ENCODE measurements around the gene KCNQ1. TPM values are rescaled to one million over a fixed set of nuclear protein-coding genes. Genes with fewer than 3 reads are reported as not detected.

The KCNQ1 gene
- polyA plus RNA-seq, 4 donors, result 18.4 to 54.4 (median 21.3) TPM

GRCh38 chr11:2466869-2467694 is 22.3 kb downstream of the KCNQ1 start:
- 66 to 77% (median 67%) methylated on average over 16 of the region's 16 CpGs for WGBS, 3 donors
- Histone ChIP-seq H3K4me1 (ENCODE audit: control insufficient read depth in 3 of 3, insufficient read depth in 2 of 3, low read depth in 1 of 3, low read length in 2 of 3) (peaks cover 5 to 22% (median 15%) of the 10 kb centered on the region in 3 donors), H3K27ac (ENCODE audit: low read depth in 1 of 3, low read length in 2 of 3) (no peak overlapping the region), H3K36me3 (ENCODE audit: control insufficient read depth in 3 of 3, insufficient read depth in 2 of 3, low read depth in 1 of 3, low read length in 3 of 3) (peaks cover 0 to 9% (median 0%) of the 10 kb centered on the region in 3 donors), H3K27me3 (ENCODE audit: control insufficient read depth in 3 of 3, insufficient read depth in 3 of 3, low read length in 3 of 3) (no peaks in the 10 kb centered on the region), H3K4me3 (ENCODE audit: low read depth in 1 of 3, low read length in 3 of 3) (no peak overlapping the region), H3K9me3 (ENCODE audit: control insufficient read depth in 2 of 2, insufficient read depth in 1 of 2, low read depth in 1 of 2, low read length in 1 of 2) (no peaks in the 10 kb centered on the region)
- FAIRE-seq (no peak), DNase-seq (peak in 1 of 2 donors; percentile 48)

- Histone ChIP-seq H3K27me3 (ENCODE audit: control insufficient read depth in 3 of 3, insufficient read depth in 3 of 3, low read length in 3 of 3) (no peaks in the 10 kb centered on the region), H3K36me3 (ENCODE audit: control insufficient read depth in 3 of 3, insufficient read depth in 2 of 3, low read depth in 1 of 3, low read length in 3 of 3) (peaks cover 0 to 9% (median 0%) of the 10 kb centered on the region in 3 donors), H3K4me1 (ENCODE audit: control insufficient read depth in 3 of 3, insufficient read depth in 2 of 3, low read depth in 1 of 3, low read length in 2 of 3) (peaks cover 3 to 17% (median 14%) of the 10 kb centered on the region in 3 donors), H3K27ac (ENCODE audit: low read depth in 1 of 3, low read length in 2 of 3) (no peak overlapping the region), H3K4me3 (ENCODE audit: low read depth in 1 of 3, low read length in 3 of 3) (no peak overlapping the region), H3K9me3 (ENCODE audit: control insufficient read depth in 2 of 2, insufficient read depth in 1 of 2, low read depth in 1 of 2, low read length in 1 of 2) (no peaks in the 10 kb centered on the region)
- FAIRE-seq (no peak), DNase-seq (no peak)
- 74 to 90% (median 81%) methylated on average over 7 of the region's 7 CpGs for WGBS, 3 donors
These were observed 22.9 kb downstream of the KCNQ1 start for GRCh38 chr11:2467695-2468055.

GRCh38 chr11:2468363-2469235 is 23.8 kb downstream of the KCNQ1 start:
- no peaks in the 10 kb centered on the region for H3K27me3 ChIP-seq (ENCODE audit: control insufficient read depth in 3 of 3, insufficient read depth in 3 of 3, low read length in 3 of 3)
- no peaks in the 10 kb centered on the region for H3K9me3 ChIP-seq (ENCODE audit: control insufficient read depth in 2 of 2, insufficient read depth in 1 of 2, low read depth in 1 of 2, low read length in 1 of 2)
- peaks cover 0 to 9% (median 0%) of the 10 kb centered on the region in 3 donors for H3K36me3 ChIP-seq (ENCODE audit: control insufficient read depth in 3 of 3, insufficient read depth in 2 of 3, low read depth in 1 of 3, low read length in 3 of 3)
- H3K4me1 ChIP-seq (ENCODE audit: control insufficient read depth in 3 of 3, insufficient read depth in 2 of 3, low read depth in 1 of 3, low read length in 2 of 3), result peaks cover 3 to 14% (median 7%) of the 10 kb centered on the region in 3 donors
- no peak for DNase-seq
- no peak for FAIRE-seq
- H3K27ac ChIP-seq (ENCODE audit: low read depth in 1 of 3, low read length in 2 of 3), result no peak overlapping the region
- 84 to 91% (median 90%) methylated on average over 21 of the region's 21 CpGs for WGBS, 3 donors
- no peak overlapping the region for H3K4me3 ChIP-seq (ENCODE audit: low read depth in 1 of 3, low read length in 3 of 3)

GRCh38 chr11:2470495-2470894 is 25.7 kb downstream of the KCNQ1 start:
- H3K36me3 ChIP-seq (ENCODE audit: control insufficient read depth in 3 of 3, insufficient read depth in 2 of 3, low read depth in 1 of 3, low read length in 3 of 3), result peaks cover 0 to 9% (median 0%) of the 10 kb centered on the region in 3 donors
- H3K27me3 ChIP-seq (ENCODE audit: control insufficient read depth in 3 of 3, insufficient read depth in 3 of 3, low read length in 3 of 3), result no peaks in the 10 kb centered on the region
- no peak overlapping the region for H3K27ac ChIP-seq (ENCODE audit: low read depth in 1 of 3, low read length in 2 of 3)
- H3K4me1 ChIP-seq (ENCODE audit: control insufficient read depth in 3 of 3, insufficient read depth in 2 of 3, low read depth in 1 of 3, low read length in 2 of 3), result peaks cover 3 to 14% (median 7%) of the 10 kb centered on the region in 3 donors
- no peak for FAIRE-seq
- WGBS, 3 donors, result 76 to 86% (median 82%) methylated on average over 7 of the region's 7 CpGs
- no peaks in the 10 kb centered on the region for H3K9me3 ChIP-seq (ENCODE audit: control insufficient read depth in 2 of 2, insufficient read depth in 1 of 2, low read depth in 1 of 2, low read length in 1 of 2)
- DNase-seq, result no peak
- H3K4me3 ChIP-seq (ENCODE audit: low read depth in 1 of 3, low read length in 3 of 3), result no peak overlapping the region

GRCh38 chr11:2471048-2471803 is 26.4 kb downstream of the KCNQ1 start:
- Histone ChIP-seq H3K4me3 (ENCODE audit: low read depth in 1 of 3, low read length in 3 of 3) (no peak overlapping the region), H3K4me1 (ENCODE audit: control insufficient read depth in 3 of 3, insufficient read depth in 2 of 3, low read depth in 1 of 3, low read length in 2 of 3) (peaks cover 0 to 14% (median 7%) of the 10 kb centered on the region in 3 donors), H3K27ac (ENCODE audit: low read depth in 1 of 3, low read length in 2 of 3) (no peak overlapping the region), H3K36me3 (ENCODE audit: control insufficient read depth in 3 of 3, insufficient read depth in 2 of 3, low read depth in 1 of 3, low read length in 3 of 3) (peaks cover 0 to 9% (median 0%) of the 10 kb centered on the region in 3 donors), H3K27me3 (ENCODE audit: control insufficient read depth in 3 of 3, insufficient read depth in 3 of 3, low read length in 3 of 3) (no peaks in the 10 kb centered on the region), H3K9me3 (ENCODE audit: control insufficient read depth in 2 of 2, insufficient read depth in 1 of 2, low read depth in 1 of 2, low read length in 1 of 2) (no peaks in the 10 kb centered on the region)
- DNase-seq (no peak), FAIRE-seq (no peak)
- WGBS, 3 donors, result 63 to 75% (median 69%) methylated on average over 16 to 17 of the region's 17 CpGs

GRCh38 chr11:2471804-2472096 is 26.9 kb downstream of the KCNQ1 start:
- 87 to 95% (median 94%) methylated on average over 6 of the region's 6 CpGs for WGBS, 3 donors
- DNase-seq (no peak), FAIRE-seq (no peak)
- Histone ChIP-seq H3K4me1 (ENCODE audit: control insufficient read depth in 3 of 3, insufficient read depth in 2 of 3, low read depth in 1 of 3, low read length in 2 of 3) (peaks cover 0 to 14% (median 7%) of the 10 kb centered on the region in 3 donors), H3K9me3 (ENCODE audit: control insufficient read depth in 2 of 2, insufficient read depth in 1 of 2, low read depth in 1 of 2, low read length in 1 of 2) (no peaks in the 10 kb centered on the region), H3K27ac (ENCODE audit: low read depth in 1 of 3, low read length in 2 of 3) (no peak overlapping the region), H3K4me3 (ENCODE audit: low read depth in 1 of 3, low read length in 3 of 3) (no peak overlapping the region), H3K36me3 (ENCODE audit: control insufficient read depth in 3 of 3, insufficient read depth in 2 of 3, low read depth in 1 of 3, low read length in 3 of 3) (peaks cover 0 to 7% (median 0%) of the 10 kb centered on the region in 3 donors), H3K27me3 (ENCODE audit: control insufficient read depth in 3 of 3, insufficient read depth in 3 of 3, low read length in 3 of 3) (no peaks in the 10 kb centered on the region)

GRCh38 chr11:2472428-2473186 is 27.8 kb downstream of the KCNQ1 start:
- no peak overlapping the region for H3K27ac ChIP-seq (ENCODE audit: low read depth in 1 of 3, low read length in 2 of 3)
- H3K4me3 ChIP-seq (ENCODE audit: low read depth in 1 of 3, low read length in 3 of 3), result no peak overlapping the region
- H3K36me3 ChIP-seq (ENCODE audit: control insufficient read depth in 3 of 3, insufficient read depth in 2 of 3, low read depth in 1 of 3, low read length in 3 of 3), result peaks cover 0 to 7% (median 0%) of the 10 kb centered on the region in 3 donors
- H3K4me1 ChIP-seq (ENCODE audit: control insufficient read depth in 3 of 3, insufficient read depth in 2 of 3, low read depth in 1 of 3, low read length in 2 of 3), result peaks cover 0 to 14% (median 6%) of the 10 kb centered on the region in 3 donors
- 67 to 71% (median 69%) methylated on average over 8 of the region's 8 CpGs for whole genome bisulfite sequencing, 3 donors
- DNase-seq (no peak), FAIRE-seq (no peak)
- H3K9me3 ChIP-seq (ENCODE audit: control insufficient read depth in 2 of 2, insufficient read depth in 1 of 2, low read depth in 1 of 2, low read length in 1 of 2), result no peaks in the 10 kb centered on the region
- no peaks in the 10 kb centered on the region for H3K27me3 ChIP-seq (ENCODE audit: control insufficient read depth in 3 of 3, insufficient read depth in 3 of 3, low read length in 3 of 3)

All from small intestine (tissue), 7 donors.